Stimulated activated CD4-positive, alpha-beta T cell treated with anti-CD3 and anti-CD28 coated beads, Interleukin-4, amount 100 ng/mL, for 4 hours (primary cell): ENCODE measurements around the gene UBB.

Experiments
- DNase-seq, 2 experiments: peaks; one replicate each; pipeline ENCODE4 v3.0.0-alpha.2; 2020

The UBB gene

DNA sequence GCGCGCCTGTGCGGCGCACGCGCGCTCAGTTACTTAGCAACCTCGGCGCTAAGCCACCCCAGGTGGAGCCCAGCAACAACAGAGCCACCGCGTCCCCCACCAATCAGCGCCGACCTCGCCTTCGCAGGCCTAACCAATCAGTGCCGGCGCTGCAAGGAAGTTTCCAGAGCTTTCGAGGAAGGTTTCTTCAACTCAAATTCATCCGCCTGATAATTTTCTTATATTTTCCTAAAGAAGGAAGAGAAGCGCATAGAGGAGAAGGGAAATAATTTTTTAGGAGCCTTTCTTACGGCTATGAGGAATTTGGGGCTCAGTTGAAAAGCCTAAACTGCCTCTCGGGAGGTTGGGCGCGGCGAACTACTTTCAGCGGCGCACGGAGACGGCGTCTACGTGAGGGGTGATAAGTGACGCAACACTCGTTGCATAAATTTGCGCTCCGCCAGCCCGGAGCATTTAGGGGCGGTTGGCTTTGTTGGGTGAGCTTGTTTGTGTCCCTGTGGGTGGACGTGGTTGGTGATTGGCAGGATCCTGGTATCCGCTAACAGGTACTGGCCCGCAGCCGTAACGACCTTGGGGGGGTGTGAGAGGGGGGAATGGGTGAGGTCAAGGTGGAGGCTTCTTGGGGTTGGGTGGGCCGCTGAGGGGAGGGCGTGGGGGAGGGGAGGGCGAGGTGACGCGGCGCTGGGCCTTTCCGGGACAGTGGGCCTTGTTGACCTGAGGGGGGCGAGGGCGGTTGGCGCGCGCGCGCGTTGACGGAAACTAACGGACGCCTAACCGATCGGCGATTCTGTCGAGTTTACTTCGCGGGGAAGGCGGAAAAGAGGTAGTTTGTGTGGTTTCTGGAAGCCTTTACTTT lies at the start of gene UBB:
Gene UBB, plus strand, starts transcription at position 452 of the 856 bp plus-strand sequence. CDS start 817 bp downstream, outside the sequence.
- DNase-seq = peak; percentile 87 to 96

DNA sequence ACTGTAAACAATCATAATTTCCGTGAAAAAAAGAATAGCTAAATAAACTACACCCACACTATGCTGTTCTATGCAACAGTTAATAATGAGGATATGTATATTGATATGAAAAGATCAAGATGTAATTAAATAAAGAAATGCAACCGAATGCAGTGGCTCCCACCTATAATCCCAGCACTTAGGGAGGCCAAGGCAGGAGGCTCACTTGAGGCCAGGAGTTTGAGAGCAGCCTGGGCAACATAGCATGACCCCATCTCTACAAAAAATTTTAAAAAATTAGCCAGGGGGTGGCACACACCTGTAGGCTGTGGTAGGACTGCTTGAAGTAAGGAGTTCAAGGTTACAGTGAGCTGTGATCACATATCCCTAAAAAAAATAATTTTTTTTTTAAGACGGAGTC lies 42.5 kb upstream of the UBB start:
- DNase-seq = no peak

DNA sequence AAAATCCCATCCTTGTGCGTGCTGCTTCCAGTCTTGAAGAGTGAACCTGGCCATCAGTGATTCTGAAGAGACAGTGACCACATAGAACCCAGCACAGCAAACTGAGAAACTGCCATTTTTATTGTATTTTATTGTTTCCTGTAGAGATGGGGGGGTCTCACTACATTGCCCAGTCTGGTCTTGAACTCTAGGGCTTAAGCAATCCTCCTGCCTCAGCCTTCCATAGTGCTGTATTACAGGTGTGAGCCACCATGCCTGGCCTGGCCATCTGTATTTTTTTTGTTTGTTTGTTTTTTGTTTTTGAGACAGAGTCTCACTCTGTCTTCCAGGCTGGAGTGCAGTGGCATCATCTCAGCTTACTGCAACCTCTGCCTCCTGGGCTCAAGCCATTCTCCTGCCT lies 41.5 kb upstream of the UBB start:
- DNase-seq = no peak

DNA sequence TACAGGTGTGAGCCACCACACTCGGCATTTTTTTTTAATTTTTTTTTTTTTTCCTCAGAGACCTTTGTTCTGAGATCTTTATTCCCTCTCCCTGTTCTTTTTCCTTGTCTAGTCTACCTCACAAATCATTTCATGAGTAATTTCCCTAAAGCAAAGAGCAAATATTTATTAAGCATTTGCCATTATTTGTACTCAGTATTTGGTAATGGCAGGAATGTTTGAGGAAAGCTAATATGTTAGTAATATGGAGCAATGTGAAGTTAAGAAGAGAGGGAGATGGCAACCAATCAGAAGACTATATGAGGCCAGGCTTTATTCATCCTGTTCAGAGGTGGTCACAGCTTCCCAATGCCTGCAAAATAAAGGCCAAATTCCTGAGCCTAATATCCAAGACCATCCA lies 40.9 kb upstream of the UBB start:
- DNase-seq = no peak

DNA sequence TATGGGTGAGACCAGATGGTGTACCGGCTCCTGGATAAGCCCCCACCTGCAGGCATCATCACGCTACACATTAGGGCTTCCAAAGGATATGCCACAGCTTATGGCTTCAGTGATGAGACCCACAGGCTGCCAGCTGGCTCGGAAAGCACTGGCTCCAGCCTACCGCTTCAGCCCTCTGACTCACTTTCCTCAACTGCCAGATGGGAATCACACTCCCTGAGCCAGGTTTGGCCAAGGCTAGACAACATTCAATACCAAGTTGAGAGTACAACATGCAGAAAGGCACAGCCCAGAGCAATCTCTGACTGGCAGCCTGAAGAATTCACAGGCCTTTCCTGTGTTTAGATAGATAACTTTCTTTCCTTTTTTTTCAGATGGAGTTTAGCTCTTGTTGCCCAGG lies 37.9 kb upstream of the UBB start:
- DNase-seq = no peak

DNA sequence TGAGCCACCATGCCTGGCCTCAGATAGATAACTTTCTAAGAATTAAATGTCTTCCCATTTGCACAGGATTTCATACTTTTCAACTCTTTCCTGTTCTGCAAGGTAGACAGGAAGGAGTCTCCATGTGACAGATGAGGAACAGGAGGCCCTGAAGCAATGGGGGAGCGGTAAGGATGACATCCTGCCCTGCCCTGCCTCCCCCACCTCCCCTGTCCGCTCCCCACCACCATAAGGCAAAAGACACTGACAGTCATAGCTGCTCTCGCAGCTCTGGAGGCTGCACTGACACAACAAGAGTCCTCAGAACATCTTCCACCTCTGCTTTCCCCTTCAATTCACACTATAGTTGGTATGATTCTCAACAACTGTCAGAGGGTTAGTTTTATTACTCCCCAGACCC lies 37.3 kb upstream of the UBB start:
- DNase-seq = no peak

DNA sequence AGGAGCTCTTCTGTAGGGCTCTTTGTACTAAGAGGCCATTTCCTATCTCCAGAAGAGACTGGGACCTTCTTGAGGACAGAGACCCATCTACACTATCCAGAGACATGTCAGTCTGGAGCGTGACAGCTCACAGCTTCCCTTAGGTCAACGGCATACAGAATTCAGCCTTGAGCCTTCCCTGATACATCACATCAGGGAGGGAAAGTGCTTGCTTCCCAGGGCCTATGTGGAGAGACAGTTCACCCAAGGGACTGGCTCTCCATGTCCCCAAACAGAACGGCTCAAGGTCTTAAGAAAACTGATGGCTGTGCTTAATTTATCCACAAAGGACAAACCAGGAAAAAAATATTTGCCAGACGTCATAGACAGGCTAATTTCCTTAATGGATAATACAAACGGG lies 35.3 kb upstream of the UBB start:
- no peak for DNase-seq

DNA sequence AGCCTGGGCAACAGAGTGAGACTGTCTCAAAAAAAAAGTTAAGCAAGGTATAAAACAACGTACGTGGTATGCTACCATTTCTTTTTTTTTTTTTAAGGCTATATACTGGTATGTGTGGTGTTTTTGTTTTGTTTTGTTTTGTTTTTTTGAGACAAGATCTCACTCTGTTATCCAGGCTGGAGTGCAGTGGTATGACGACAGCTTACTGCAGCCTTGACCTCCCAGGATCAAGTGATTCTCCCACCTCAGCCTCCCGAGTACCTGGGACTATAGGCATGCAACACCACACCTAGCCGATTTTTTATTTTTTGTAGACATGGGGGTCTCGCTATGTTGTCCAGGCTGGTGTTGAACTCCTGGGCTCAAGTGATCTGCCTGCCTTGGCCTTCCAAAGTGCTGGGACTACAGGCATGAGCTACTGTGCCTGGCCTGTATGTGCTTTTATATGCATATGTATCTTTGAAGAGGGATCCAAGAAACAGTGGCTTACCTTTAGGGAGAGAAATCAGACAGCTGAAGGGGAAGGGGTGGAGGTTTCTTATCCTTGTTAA lies 34.1 kb upstream of the UBB start:
- DNase-seq = no peak

DNA sequence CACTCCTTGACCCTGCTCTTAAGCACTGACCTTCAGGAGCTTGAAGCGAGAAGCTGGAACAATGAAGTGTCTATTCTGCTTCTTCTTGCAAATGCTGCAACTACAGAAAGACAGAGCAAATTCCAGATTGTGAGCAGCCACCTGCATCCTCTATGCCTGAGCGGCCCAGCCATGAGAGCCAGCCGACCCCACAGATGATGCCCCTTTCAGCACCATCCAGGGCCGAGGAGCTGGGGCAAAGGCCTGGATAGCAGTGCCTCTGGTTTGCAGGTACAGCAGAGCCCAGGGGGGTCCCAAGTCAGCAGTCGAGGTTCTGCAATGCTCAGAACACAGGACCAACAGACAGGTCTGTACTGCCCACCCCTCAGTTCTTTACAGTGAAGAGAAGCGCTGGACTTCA lies 32.3 kb upstream of the UBB start:
- DNase-seq = no peak

DNA sequence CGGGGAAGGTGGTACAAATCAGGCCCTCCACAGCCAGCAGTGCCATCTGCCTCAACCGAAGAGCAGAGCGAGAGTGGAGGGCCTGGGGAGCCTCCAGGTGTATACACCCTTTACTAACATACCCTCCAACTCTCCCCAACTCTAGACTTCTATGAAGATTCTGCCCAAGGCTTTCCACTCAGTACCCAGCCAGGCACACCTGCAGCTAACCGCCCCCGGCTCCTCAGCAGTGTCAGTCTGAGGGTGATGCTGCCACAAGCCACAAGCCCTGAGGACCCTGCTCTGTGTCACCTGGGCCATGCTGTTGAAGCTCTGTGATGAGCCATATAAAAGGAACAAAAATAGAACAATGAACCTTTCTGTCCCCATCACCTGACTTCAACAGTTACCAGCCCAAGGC lies 31.5 kb upstream of the UBB start:
- DNase-seq = peak in 1 of 2 experiments; percentile 31

DNA sequence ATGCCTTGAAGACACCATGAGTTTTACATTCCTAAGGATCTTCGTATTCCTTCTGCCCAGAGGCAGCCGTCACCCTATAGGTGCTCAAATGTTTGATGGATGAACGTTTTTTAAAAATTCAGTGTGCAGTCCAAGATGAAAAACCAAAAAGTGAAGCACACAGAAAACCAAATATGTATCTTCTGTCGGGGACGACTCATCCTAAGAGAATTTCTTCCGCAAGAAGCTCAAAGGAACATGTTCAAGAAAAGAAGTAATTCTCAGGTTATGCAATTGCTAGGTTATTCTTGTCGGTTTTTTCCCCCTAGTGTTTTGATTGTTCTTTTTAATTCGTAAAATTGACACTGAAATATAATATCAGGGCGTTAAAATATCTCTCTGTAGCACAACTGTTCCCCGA lies 29.1 kb upstream of the UBB start:
- no peak for DNase-seq

DNA sequence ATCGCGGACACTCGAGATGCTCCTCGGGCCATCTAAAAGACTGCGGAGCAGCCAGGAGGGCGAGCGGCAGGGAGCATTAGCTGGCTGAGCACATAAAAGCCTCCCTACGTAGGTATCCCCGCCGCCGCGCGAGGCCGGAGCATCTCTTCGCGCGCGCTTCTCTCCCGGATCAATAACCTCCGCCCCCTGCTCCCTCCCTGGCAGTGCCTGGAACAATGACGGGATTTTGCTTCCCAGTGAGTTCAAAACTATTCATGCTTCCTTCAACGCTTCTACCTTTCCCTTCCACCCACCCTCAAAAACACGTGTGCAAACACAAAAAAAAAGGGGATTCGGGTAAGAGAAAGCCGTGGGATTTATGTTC lies 28.6 kb upstream of the UBB start:
- DNase-seq = peak; percentile 9 to 42

DNA sequence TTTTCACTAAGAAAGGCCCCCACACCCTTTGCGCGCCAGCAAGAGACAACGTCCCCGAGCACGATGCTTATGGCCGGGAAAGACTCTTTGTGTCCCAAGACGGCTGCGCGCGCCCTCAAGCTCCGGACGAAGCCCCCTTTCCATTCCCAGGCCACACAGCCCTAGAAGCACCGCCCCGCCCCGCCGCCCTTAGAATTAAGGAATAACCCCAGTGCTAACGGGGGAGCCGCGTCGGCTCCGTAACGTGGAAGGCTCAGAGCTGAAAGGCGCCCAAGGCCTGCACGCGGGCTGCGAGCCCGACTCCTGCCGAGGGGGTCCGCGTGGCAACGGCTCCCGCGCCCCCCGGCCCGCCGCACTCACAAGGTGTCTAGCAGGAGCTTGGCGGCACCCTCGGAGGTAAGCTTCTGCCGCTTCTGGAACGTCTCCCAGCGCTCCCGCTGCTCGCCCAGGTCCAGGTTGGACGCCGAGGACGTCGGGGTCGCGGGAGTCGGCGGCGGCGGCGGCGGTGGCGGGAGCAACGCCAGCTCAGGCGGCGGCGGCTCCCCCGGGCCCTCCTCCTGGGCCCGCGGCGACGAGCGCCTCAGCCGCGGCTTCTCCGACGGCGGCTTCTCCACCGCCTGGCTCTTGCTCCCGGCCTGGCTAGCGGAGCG lies 28.1 kb upstream of the UBB start:
- peak; percentile 29 to 38 for DNase-seq

DNA sequence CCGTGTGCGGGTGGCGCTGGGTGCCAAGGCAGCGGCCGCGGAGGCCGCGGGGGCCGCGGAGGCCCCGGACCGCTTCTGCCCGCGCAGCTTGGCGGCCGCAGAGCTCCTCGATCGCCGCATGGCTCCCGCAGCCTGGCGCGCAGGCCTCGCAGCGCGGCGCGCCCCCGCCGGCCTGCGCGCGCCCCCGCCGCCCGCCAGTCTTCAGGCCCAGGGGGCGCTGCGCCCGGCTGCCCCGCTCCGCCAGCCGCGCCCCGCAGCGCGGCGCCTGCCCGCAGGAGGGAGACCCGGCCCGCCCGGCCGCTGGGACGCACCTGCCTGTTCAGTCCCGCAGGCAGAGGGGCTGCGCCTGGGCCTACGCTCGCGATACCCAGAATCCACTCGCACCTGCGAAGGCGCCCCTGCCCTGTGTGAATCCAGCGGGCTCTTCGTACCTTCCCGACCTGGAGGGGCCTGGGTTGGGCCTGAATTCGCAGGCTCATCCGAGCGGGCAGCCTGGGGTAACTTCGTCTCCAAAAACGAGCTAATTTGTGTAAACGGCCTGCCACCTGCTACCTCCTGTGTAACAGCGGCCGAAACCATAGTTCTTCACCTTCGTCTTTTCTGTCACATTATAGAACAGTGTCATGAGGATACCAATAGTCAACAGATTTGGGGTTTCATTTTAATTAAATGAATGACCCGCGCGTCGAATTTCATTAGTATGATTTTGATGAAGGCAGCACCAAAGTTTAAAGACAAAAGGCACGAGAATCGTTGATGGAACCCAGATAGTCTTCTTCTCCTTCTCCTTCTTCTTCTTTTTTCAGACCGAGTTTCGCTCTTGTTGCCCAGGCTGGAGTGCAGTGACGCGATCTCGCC lies 27.3 kb upstream of the UBB start, which contains the start of gene CENPV:
Gene CENPV, minus strand, starts transcription at position 153 of the 858 bp plus-strand sequence. Its CDS starts 33 bp downstream, at position 120.
- peak; percentile 70 to 73 for DNase-seq

DNA sequence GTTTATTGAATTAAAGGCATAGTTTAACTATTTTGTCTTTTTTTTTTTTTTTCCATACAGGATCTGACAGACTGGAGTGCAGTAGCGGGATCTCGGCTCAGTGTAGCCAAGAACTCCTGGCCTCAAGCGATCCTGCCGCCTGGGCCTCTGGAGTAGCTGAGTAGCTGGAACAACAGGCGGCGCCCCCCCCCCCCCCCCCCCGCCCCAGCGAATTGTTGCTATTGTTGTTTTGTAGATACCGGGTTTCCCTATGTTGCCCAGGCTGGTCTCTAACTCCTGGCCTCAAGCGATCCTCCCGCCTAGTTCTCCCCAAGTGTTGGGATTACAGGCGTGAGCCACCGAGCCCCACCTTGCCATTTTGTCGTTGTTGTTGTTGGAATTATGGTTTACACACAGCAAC lies 26.3 kb upstream of the UBB start:
- DNase-seq = no peak

DNA sequence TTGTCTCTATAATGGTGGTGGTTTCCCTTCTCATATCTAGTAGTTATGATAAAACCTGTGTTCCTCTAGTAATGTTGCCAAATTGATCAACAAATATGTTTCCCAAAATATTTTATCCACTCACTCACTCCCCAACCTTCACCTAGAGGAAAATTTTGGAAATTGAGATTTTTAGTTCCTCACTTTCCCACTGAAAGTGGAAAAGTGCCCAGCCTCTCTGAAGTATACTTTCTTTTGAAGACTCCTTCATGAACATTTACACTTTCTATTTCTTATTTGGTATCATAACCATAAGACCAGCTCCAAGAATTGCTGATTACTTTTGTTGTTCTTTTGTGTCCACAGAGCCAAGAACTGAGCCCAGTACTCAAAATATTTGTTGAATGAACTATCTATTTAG lies 22.5 kb upstream of the UBB start:
- no peak for DNase-seq

DNA sequence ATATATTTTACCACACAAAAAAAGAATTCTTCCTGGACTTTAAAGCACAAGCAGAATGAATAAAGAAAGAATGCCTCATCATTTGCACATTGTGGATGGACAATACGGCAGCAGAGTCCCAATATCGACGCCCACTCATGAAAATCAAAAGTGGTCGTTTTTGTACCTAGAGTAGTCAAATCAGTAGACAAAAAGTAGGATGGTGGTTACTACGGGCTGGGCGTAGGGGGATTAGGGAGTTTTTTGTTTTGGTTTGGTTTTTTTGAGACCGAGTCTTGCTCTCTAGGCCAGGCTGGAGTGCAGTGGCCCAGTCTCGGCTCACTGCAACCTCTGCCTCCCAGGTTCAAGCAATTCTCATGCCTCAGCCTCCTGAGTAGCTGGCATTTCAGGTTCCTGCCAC lies 19.0 kb upstream of the UBB start:
- no peak for DNase-seq

DNA sequence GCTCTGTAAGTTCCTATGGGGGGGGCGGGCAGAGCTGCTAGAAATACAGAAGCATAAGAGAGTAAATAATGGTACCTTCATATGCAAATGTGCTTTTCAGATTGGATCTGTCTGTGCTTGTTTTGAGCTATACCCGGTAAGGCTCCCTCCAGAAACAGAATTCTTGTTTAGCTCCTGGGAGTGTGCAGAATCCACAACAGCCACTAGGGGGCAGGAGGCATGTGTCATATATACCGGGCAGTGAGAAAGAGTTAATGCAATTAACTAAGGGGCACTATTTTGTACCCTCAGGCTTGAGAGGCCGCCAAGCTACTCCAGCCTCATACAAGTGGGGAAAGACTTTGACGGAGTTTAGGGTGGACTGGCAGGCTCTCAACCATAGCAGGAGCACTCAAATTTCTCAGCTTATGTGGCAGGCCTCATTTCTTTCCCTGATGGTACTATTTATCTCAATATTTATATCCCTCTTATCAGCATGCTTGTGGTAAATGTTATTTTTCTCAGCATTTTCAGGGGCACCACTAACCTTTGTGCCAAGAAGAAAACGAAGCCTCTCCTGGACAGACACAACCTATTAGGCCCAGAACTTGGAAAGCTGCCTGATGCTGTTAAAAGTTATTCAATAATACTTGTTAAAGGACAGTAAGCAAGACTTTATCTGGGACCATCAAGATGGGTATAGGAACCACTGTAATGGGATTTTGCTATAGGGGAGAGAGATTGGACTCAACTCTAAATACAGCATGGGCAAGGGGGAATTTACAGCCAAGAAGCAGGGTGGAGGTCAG lies 16.9 kb upstream of the UBB start:
- DNase-seq = peak; percentile 64 to 66

DNA sequence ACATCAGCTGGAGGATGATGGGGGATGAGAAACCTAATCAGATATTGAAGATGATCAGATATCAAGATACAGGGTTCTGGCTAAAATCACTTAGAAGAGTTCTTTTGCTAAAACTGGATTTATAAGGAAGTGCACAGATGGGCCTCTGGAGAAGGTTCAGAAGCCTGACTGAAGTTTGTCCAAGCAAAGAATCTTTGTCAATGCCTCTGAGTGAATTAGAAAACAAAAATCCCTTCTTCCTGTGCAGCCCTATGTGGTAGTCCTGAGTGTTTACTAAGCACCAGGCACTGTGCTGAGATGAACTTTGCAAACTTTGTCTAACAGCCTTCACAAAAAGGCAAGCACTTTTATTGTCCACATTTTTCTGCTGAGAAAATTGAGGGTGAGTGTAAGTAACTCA lies 16.3 kb upstream of the UBB start:
- no peak for DNase-seq

DNA sequence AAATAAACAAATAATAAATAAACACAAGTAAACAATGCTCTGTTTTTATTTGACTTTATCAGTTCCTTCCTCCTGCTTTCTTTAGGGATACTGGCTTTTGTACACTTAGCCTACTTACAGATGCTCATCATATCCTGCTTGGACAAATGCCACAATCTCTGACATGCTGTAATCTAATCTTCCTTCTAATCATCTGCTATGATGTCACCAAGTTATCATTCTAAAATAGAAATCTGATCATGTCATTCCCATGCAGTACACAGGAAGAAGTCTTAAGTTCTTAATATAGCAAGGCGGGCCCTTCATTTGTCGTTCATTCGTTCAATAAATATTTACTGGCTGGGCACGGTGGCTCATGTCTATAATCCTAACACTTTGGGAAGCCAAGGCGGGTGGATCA lies 9.1 kb upstream of the UBB start:
- no peak for DNase-seq

DNA sequence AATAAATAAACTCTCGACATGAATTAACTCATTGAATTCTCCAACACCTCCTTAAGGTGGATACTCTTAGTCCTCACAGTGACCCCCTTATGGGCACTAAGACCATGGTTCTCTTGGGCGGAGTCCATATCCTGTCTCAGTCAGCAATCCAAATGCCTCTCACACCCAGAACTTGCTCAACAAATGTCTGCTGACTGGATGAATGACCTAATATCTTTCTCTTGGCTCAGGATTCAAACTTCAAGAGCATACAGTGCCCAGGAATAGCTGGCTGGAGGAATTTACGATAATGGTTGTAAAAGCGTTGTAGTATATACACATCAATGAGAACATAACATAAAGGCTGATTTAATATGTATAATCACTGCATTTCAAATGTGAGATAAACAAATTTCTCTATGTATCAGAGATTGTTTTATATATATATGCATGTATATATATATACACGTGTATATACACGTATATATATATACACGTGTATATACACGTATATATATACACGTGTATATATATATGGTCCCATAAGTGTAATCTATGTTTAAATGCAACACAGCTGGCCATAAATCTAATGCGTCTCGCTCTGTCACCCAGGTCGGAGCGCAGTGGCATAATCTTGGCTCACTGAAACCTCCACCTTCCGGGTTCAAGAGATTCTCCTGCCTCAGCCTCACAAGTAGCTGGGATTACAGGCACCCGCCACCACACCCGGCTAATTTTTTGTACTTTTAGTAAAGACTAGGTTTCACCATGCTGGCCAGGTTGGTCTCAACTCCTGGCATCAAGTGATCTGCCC lies 6.5 kb upstream of the UBB start:
- DNase-seq = no peak

DNA sequence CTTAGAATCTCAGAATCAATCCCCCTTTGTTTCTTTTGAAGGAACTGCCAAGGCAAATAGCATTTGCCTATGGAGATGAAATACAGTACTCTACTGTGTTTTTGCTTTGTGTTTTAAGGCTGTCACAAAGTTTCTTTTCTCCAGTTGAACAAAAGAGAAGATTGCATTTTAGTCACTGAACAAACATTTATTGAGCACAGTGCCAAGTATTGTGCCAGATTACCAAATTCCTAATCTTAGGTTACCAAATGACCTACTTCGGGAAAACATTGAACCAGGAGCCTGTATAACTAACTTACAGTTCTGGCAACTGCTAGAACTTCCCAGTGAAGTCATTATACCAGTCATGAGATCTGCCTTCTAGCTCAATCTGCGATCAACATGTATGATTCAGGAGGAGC lies 3.0 kb upstream of the UBB start:
- DNase-seq = no peak
